NCI-H524 treated with DMSO at 0.1 percent for 48 hours (cell line): ENCODE measurements around the gene WDR86.
A peak's percentile ranks its signal among the peaks of the same experiment; 100 is the strongest.

Source experiments
- DNase-seq: peaks from one replicate; lab custom pipeline; 2025; lab: John Stamatoyannopoulos, UW

WDR86 gene

DNA sequence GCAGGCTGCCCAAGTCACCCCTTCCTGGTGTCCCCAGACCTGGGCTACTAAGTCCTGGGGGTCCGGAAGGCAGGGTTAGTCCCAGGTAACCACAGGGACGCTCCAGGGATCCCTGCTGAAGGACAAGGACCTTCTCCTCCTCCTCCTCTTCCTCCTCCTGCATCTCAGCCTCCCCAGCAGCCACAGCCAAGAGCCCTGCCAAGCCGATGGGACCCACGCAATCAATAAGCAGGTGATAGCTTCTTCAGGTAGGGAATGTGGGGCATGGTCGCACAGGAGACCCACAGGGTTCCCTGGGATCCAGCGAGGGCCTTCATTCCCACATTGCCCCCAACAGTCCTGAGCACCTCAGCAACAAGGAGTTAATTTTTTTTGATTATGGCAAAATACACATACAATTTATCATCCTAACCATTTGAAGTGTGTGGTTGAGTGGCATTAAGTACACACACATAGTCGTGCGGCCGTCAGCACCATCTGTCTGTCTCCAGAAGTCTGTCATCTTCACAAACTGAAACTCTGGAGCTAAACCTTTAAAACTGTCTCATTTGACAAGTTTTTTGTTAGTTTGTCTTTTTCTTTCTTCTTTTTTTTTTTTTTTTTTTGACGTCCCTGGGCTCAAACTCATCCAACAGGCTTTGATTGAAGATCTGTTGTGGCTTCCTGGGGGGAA, 18.0 kb upstream of the WDR86 start:
- DNase-seq, result peak; percentile 76

DNA sequence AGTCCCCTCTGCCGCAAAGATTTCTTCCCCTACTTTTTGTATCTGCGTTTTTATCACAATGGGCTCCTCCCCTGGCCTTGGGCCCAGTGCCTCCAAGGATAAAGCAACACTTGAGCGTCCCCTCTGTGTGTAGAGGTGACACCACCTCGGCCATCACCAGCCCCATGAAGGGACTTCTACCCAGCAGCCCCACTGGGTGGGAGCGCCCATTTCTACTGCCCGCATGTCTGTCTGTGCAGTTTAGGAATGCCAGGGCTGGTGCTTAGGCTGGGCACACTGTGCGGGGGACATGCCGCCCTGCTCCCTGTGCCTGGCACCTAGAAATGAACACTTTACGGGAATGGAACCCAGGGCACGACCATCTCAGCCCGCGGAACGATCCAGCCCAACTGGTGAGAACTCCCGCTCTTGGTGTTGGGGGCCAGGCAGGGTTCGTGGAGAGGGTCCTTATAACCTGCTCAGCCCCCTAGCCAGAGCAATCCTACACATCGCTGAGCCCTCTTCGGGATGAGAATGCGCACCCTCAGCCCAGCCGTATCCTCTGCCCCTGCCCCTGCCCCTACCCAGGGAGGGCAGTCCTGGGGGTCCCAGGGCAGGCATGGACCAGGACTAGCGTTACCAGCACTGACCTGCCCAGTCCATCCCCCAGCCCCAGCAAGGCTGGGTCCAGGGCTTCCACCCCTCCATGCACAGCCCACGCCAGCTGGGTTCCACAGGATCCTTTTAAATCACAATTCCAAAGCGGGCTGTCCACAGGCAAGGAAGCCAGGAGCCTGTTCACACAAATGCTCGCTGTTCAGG, 17.3 kb upstream of the WDR86 start:
- no peak for DNase-seq

DNA sequence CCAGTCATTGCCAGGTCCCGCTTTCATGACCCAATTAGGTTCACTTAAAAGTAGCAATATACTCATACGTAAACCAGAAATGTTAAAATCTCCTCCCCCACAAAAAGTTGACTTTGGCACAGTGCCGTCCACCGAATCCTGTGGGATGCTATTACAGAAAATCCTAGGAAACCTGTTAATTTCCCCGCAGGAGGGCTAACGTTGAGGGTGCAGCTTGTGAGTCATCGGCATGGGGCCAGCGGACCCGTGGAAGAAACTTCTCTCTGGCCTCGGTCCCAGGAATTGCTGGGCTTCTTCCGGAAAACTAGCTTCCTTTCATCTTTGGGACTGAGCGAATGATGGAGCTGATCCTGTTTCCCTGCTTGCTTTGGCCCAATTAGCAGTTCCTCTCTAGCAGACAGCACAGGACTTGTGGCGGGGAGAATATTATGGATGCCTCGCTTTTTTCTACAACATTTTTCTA, 16.6 kb upstream of the WDR86 start:
- no peak for DNase-seq

DNA sequence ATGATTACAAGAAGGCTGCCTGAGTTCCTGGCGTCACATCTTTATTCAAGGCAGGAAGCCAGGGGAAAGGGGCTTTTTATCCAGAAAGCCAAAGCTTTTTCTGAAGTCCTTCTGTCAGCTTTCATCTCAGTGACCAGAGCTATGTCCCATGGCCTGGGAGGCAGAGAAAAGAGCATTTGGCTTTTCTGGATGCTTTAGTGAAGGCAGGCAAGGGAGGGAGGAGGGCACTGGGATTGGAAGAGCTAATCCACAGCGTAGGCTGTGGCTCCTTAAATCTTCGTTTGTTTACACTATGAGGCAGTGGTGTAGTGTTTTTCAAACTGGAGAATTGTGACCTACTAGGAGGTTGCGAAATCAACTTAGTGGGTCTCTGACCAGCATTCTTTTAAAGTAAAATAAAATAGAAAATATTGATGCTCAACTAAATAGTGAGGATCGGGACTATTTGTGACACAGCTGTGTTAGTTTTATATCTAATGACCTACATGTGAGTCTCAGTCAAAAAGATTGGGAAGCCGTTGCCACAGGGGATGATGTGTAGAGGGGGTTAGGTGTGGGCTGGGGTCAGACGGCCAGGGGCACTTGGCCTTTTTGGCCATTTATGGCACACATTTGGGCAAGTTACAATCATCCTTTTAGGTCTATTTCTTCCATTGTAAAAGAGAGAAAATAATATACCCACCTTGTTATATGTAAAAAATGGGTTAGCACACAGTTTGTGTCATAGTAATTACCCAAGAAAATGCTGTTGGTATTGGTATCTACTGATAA, 16.0 kb upstream of the WDR86 start:
- DNase-seq, result no peak

DNA sequence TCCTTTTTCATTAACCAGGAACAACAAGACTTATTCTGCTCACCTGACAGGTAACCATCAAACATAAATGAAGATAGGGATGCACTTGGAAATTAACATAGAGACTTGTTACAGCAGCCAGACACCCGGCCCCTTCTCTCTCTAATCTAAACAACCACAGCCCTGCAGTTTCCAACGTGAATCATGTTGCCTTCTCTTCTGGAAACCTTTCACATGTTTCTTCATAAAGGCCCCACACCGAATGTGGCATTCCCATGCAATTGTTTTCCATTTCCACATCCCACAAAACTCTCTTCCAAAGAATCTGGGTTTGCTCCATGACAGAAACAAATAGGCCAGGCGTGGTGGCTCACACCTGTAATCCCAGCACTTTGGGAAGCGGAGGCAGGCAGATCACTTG, 15.0 kb upstream of the WDR86 start:
- no peak for DNase-seq

DNA sequence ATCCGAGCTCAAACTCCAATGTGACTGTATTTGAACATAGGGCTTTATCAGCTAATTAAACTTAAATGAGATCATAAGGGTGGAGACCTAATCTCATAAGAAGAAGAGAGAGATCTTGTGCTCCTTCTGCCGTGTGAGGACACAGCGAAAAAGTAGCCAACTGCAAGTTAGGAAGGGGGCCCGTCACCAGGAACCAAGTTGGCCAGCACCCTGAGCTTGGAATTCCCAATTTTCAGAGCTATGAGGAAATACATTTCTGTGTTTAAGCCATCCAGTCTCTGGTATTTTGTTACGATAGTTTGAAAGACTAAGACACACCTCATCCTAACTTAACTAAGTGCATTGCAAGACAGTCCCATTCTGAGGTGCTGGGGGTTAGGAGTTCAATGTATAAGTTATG, 14.1 kb upstream of the WDR86 start:
- no peak for DNase-seq

DNA sequence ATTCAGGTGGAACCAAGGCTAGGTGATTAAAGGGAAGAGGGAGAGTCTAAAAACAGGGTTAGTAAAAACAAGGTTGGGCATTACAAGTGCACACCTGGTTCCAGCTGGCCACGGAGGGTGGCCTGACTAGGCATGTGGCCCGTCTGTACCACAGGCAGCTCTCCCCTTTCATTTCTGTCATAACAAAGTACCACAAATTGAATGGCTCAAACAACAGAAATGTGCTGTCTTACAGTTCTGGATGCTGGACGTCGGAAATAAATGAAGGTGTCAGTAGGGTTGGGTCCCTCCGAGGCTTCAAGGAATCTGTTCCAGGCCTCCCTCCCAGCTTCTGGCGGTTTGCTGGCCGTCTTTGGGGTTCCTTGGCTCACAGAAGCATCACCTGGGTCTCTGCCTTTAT, 13.4 kb upstream of the WDR86 start:
- DNase-seq, result no peak

DNA sequence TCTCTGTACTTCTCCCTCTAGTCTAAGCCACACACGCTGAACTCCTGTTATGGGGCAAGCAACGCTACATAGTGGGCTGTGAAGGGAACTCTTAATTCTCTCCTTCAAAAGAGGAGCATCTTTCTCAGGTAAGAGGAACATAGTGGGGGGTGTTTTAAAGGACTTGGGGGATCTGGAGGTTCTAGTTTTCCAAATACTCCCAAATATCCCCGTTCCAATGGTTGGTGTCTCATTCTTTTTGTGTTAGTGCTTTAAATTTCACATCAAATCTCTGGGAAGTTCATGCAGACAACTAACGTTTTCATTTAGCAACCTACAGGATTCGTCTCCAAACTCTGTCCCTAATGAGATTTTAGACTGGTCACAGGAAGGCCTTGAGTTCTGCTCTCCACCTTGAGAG, 12.4 kb upstream of the WDR86 start:
- no peak for DNase-seq

DNA sequence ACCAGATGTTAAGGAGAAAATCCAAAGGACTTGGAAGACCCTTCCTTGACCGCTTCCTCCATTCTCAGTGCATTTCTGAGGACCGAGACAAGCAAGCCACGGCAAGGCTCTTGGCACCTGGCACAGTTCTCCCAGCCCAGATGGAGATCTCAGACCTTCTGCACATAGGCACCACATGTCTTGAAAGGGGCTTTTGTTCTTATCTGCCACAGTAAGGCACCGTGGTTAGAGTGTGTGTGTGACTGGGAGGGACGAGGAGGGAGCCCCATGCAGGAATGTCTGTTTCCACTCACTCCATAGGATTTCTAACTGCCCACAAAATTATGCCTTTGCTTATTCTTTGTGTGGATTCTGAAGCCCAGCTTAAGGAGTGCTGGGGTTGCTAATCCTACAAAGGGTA, 10.3 kb upstream of the WDR86 start:
- no peak for DNase-seq

DNA sequence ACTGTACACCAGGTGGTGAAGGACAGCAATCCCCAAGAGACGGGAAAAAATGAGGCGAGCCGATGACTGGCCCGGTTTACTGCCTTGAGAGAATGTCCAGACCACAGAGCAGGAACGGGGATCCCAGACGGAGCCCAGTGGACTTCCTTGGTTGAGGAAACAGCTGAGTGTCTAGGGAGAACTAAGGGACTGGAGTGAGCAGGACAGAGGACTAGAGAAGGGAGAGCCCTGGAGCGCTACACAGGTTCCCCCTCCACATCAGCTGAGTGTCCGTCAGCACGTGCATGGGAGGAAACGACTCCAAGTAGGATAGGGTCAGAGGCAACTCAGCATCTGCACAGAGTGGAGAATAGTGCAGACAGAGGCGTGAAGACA, 7.1 kb upstream of the WDR86 start:
- DNase-seq, result no peak

DNA sequence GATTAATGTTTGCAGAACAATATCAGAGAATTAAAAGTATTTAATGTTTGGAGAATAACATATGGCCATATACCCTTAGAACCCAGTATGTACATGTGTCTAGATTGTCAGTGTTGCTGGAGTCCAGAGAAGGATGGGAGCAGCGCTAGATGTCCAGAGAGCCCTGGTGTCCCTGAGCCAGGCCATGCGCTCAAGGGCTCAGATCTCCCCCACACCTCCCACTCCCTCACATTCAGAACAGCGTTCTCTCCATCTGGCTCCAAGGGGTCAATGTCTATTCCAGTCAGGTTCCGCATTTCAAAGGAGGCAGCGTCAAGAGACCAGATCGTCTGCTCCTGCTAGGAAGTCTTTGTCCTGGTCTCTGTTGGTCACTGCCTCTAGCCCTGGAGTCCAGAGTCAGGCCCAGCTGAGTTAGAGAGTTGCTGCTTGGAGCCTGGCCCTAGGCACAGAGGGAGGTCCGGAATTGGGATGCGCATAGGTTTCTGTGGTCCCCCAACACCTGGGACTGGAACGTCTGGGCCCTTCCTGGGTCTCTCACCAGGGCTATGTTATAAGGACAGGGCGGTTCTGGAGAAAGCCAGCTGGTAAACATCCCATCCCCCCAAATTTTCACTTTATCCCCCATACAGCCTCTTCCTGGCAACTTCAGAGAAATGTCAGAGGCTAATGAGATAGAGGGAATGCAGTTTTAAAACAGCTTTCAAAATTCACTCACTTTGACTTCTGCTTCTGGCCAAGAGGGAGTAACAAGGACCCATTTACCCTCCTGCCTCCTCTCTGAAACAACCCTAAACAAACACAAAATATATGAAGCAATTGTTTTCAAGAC, 6.5 kb upstream of the WDR86 start:
- DNase-seq, result no peak

DNA sequence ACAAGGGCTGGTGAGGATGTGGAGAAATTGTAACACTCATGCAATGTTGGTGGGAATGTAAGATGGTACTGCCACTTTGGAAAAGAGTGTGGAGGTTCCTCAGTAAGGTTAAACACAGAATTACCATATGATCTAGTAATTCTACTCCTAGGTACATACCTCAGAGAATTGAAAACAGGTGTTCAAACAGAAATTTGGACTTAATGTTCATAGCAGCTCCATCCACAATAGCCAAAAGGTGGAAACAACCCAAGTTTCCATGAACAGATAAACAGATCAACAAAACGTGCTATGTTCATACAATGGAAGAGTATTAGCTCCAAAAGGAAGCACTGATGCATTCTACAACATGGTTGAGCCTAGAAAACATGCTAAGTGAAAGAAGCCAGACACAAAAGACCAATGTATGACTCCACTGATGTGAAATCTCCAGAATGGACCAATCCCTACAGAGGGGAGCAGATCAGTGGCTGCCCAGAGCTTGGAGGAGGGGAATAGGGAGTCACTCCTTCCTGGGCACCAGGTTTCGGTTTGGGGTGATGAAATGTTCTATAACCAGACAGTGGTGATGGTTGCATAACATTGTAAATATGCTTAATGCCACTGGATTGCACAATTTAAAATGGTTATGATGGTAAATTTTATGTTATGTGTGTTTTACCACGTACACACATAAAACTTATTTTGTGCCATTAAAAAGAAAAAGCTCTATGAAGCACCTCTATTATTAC, 5.7 kb upstream of the WDR86 start:
- DNase-seq, result no peak

DNA sequence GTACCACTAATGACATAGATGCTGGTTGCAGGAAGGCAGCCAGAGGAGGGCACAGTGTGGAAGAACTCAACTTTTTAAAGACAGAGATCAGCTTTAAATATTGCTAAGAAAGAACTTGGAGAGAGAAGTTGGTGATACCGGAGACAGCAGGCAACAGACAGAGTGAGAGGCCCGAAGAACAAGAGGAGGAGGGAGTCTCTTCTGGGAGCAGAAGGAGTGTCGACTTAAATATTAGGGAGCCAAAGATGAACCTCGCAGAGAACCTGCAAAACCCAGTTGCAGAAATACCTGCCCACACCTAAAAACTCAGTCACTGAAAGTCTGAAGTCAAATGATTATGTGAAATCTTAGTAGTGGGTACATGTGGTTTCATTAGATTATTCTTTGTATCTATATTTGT, 3.4 kb upstream of the WDR86 start:
- no peak for DNase-seq

DNA sequence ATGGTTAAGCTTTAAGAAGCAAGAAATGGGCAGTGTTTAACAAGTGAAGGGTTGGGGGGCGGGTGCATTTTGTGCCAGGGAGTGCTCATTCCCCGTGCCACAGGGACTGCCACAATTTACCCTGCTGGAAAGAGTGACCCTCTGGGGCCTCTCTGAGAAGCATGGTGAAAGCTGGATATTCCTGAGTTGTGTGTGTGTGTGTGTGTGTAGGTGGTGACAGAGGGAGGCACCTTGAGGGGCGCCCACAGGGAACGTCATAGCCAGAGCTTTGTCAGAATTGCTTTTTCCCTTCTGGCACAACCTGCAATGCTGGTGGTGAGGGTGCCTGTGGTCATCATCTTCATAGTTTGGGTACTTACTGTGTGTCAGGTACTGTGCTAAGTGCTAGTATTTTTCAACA, 2.5 kb upstream of the WDR86 start:
- DNase-seq, result no peak

DNA sequence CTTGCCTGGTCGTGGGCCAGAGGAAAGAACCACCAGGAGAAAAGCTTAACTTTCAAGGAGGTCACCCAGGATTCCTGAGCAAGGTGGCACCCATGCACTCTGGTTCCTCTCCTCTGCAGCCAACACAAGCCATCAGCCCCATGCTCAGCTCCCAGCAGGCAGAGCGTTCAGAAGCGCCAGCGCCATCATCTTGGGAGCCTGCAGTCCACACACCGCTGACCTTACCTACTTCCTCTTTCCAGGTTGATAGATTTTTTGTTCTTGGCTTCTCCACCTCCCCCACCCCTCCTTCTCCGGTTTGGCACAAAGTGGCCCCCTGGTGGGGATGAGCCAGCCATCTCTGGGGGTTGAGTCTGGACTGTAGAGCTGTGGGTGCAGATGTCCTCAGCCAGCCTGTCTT, 1.7 kb upstream of the WDR86 start:
- DNase-seq, result no peak

DNA sequence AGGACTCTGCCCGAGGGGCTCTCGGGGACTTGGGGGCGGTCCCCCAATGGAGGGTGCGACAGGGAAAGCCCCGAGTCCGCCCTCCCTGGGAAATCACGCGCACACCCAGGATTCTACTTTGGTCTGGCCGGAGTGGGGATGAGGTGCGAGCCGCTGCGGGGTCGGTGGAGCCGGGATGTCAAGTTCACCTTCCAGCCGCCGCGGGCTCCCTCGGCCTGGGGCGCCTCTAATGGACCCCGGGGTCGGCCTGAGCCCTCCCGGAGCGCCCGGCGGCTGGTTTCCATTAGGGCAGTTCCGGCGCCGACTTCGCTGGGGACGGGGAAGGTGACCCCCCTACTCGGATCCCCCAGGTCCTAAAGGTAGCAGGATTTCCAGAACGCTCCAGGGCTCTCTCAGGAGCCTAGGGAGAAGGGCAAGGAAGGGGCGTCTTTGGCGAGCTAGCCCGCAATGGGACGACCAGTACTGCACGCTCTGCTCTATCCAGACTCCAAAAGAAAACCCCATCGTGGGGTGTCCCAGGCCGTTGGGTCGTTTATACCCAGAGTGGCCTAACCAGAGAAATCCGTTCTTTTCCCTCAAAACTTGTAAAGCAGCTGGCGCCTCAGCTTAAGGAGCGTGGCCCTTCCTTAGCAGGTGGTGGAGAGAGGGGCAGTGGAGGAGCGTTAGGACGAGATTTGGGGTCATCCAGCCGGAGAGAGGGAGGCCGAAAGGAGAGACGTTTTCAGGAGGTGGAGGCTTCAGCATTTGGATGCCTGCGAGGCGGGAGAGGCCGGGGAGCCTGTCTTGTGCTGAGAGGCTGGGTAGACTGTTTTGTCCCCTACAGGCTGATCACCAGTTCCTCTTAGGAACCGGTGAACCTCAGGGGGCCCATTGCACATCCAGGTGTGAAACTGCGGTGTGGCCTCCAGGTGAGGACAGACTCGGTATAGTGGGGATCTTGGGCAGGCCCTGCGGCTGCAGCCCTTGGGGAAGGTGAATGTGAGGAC, 860 bp upstream of the WDR86 start:
- DNase-seq, result no peak

DNA sequence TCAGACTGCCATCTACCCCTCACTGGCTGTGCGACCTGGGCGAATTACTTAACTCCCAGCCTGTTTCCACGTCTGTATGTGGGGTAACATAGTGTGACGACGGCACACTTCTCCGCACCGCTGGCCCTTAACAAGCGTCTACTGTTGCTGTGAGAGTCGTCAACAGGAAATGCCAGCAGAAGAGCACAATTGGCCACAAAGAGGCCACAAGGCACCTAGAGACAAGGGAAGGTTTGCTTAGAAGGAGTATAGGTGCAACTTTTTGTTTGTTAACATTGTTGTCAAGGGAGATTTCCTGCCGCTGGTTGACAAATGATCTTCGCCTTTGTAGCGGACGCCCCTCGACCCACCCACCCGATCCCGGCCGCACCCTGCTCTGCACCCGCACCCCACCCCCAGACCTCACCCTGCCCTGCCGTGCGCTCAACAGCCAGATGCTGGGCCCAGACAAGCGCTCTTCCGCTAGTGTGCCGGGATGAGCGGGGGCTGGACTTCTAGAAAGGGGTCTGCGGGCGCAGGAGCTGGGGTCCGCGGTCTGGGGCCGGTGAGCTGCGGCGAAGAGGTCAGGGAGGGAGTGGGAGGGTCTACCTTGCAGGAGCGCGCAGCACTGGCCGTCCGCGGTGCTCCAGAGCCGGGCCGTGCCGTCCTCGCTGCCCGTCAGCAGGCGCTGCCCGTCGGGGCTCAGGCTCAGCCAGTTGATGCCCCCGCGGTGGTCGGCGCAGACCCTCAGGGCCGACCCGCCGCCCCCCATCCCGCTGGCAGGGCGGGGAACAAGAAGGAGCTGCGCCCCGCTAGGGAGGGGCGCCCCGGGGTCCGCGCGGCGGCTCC, 785 bp downstream of the WDR86 start:
- DNase-seq, result no peak

DNA sequence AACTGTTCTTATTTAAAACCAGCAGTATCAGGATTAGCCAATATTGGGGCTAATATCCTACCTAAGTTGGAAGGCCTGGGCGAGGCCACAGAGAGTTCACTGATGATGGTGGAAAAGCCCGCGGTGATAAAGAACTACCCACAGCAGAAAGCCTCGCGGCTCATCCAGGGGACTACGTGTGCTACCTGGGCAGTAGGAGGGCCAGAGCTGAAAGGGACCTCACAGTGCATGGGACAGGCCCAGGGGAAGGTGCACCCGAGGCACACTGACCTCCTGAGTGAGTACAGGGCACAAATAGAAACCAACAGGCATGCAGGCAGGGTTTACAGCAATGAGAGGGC, 1.4 kb downstream of the WDR86 start:
- DNase-seq, result no peak

DNA sequence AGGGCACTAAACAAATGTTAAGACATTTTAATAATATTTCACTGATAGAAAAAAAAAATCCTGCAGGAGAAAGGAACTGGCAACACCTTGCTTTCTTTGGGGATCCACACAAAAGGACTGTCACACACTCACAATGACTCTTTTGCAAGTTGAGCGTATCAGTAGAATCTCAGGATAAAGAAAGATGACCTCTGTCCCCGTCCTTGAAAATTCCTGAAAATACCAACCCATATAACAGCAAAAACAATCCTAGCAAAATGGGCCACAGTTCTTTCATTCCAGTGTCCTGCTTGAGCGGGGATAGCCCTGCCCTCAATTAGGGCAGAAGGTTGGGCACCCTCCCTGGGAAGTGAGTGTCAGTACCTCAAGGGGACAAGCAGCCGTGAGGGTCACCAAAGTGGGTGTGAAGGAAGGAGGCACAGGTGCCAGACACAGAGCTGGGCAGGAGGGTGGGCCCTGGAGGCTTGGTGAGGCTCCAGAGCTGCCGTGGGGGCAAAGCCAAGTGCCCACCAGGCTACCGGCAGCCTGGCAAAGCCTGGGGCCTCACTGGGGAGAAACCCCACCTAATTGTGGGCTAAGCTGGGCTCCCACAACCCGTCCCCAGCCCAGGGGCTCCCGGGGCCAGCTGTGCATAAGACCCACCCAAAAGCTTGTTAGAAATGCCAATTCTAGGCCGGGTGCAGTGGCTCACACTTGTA, 2.8 kb downstream of the WDR86 start:
- no peak for DNase-seq
